ENCODE data around the gene TTLL7.

GRCh38 chr1:83997631-83998030 is 1.3 kb downstream of the TTLL7 start:
- TF ChIP-seq, protein P1, sequence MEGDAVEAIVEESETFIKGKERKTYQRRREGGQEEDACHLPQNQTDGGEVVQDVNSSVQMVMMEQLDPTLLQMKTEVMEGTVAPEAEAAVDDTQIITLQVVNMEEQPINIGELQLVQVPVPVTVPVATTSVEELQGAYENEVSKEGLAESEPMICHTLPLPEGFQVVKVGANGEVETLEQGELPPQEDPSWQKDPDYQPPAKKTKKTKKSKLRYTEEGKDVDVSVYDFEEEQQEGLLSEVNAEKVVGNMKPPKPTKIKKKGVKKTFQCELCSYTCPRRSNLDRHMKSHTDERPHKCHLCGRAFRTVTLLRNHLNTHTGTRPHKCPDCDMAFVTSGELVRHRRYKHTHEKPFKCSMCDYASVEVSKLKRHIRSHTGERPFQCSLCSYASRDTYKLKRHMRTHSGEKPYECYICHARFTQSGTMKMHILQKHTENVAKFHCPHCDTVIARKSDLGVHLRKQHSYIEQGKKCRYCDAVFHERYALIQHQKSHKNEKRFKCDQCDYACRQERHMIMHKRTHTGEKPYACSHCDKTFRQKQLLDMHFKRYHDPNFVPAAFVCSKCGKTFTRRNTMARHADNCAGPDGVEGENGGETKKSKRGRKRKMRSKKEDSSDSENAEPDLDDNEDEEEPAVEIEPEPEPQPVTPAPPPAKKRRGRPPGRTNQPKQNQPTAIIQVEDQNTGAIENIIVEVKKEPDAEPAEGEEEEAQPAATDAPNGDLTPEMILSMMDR (IDR thresholded peaks at IDR 0.05; ENCODE audit: insufficient read depth, low read length, poor library complexity, severe bottlenecking) = no peak
- TF ChIP-seq EZH2phosphoT487 (conservative IDR thresholded peaks at IDR 0.05; ENCODE audit: low read length) = no peak
